ENCODE results near the gene LYPD6B.
A peak's percentile ranks its signal among the peaks of the same experiment; 100 is the strongest.

- peak; percentile 76 for TF ChIP-seq CTCF (conservative IDR thresholded peaks at IDR 0.05)
- TF ChIP-seq ZFX (IDR thresholded peaks at IDR 0.05): no peak
These were observed 2.0 kb downstream of the LYPD6B start for GRCh38 chr2:149040451-149040850.

All from C4-2B (cell line).